Measurements from ENCODE around the gene PARM1. TPM values are rescaled to one million over a fixed set of nuclear protein-coding genes. Genes with fewer than 3 reads are reported as not detected.
"Not testable (repeated sequence)": the region's sequence is repeated elsewhere in the genome, so short reads cannot be mapped to it uniquely, and the experiment has no call there.

The PARM1 gene
- polyA plus RNA-seq, 4 donors, result 48.2 to 64.8 (median 48.5) TPM

GRCh38 chr4:74975848-74976824 is 43.2 kb downstream of the PARM1 start:
- no peak for DNase-seq (ENCODE audit: low read depth in 4 of 4, low spot score in 2 of 4)

DNA sequence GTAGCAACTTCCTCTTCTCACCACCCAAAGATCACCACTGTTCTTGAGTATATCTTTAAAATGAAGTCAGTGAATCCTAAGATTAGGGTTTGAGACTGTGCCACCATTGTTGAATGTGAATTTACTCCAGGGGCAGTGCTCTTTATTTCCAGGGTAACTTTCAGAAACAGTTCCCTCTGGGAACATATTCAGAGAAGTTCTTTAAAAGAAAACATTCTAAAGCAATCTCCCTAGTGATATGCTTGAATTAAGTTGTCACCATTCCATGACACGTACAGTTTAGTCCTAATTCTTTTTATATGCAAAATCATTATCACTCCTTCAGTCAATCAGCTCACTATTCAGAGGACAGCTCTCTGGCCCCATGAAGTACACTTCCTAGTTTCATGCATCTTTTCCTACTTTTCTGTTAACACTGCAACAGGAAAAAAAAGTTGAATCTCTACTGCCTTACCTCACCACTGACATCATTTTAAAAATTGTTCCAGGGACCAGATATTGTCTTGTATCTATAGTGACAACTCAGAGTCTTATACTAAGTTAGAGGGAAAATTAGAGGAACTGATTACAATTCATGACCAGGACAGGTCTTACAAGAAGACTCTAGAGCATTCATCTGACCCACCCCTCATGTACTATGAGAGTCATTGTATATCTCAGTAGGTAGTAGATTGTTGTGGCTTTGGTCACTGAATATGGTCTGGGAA is 49.8 kb downstream of the PARM1 start:
- no peak for DNase-seq (ENCODE audit: low read depth in 4 of 4, low spot score in 2 of 4)

GRCh38 chr4:74983253-74983635 is 50.3 kb downstream of the PARM1 start:
- DNase-seq (ENCODE audit: low read depth in 4 of 4, low spot score in 2 of 4), result no peak

GRCh38 chr4:74990276-74990875 is 57.5 kb downstream of the PARM1 start:
- DNase-seq (ENCODE audit: low read depth in 4 of 4, low spot score in 2 of 4), result no peak

- not testable (repeated sequence) for DNase-seq (ENCODE audit: low read depth in 4 of 4, low spot score in 2 of 4)
Observed at GRCh38 chr4:74994436-74994835, 61.5 kb downstream of the PARM1 start.

DNA sequence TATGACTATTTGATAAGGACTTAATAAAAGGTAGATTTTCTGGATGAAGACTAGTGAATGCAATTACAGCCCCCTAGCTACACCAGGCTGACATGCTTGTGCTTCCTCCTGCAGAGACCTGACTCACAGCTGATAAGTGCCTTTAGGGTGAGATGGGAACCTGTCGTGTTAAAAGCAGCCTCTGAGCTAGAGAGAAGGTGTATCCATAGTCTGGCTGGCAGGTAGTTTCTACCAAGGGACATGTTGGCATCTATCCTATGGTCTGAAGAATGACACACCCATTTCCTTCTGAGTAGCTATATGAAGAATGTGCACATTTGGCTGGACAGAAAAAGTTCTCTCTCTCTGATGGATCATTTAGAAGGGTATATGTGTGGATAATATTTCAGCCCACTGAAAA is 64.1 kb downstream of the PARM1 start:
- no peak for DNase-seq (ENCODE audit: low read depth in 4 of 4, low spot score in 2 of 4)

- DNase-seq (ENCODE audit: low read depth in 4 of 4, low spot score in 2 of 4), result no peak
Observed at GRCh38 chr4:74997948-74998729, 65.2 kb downstream of the PARM1 start.

GRCh38 chr4:74999714-75000309 is 66.9 kb downstream of the PARM1 start:
- no peak for DNase-seq (ENCODE audit: low read depth in 4 of 4, low spot score in 2 of 4)

- no peak for DNase-seq (ENCODE audit: low read depth in 4 of 4, low spot score in 2 of 4)
Observed at GRCh38 chr4:75001871-75002270, 69.0 kb downstream of the PARM1 start.

- DNase-seq (ENCODE audit: low read depth in 4 of 4, low spot score in 2 of 4), result no peak
Observed at GRCh38 chr4:75002381-75002780, 69.5 kb downstream of the PARM1 start.

DNA sequence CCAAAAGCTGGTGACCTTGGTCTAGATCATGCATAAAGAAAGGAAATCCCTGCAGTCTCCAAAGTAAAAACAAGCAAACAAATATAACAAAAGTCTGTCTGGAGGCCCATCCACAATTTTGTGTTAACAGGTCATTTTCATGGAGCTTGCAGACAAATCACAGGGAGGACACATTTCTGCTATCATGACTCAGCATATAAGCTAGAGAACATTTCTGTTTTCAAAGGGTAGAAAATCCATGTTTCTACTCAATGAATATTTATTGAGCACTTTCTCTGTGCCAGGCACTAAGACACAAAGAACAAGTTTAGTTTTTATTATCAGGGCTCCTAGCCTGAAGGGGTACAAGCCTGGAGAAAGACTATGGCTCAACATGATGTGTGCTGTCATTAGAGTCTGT is 71.1 kb downstream of the PARM1 start:
- DNase-seq (ENCODE audit: low read depth in 4 of 4, low spot score in 2 of 4), result no peak

GRCh38 chr4:75004755-75005668 is 72.1 kb downstream of the PARM1 start:
- no peak for DNase-seq (ENCODE audit: low read depth in 4 of 4, low spot score in 2 of 4)

DNA sequence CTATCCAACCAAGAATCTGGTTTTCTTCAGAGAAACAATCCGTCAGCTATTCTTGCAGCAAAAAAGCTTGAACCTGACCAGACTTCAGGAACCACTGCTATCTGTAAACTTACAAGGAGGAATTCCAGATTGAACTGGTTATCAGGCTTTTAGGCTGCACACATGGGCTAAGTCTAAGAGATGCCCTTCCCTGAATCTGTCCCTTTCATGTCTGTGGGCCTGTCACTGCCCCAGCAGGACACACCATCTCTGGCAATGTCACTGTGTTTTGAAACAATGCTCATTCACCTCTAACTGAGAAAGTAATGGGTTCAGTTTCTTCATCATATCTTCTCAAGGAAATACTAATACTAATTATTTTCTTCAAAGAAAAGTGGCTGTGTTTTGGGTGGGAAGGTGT is 72.8 kb downstream of the PARM1 start:
- DNase-seq (ENCODE audit: low read depth in 4 of 4, low spot score in 2 of 4), result no peak

GRCh38 chr4:75007891-75008290 is 75.0 kb downstream of the PARM1 start:
- no peak for DNase-seq (ENCODE audit: low read depth in 4 of 4, low spot score in 2 of 4)

DNA sequence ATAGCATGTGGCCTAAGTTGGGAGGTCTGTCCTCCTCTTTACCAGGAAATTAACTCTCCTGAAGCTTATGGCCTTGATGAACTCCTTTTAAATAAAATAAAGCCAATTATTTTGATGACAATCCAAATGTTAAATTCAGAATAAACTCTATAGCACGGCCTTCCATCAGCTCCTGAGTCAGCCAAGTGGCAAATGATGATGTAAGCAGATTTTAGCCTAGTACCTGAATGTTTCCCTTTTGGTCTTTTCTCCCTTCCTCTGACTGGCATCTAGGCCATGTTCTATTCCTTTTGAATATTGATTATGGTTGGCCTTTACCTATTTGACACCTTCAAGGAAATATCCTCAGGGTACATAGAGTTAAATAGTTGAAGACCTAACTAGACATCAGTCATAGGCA is 76.2 kb downstream of the PARM1 start:
- no peak for DNase-seq (ENCODE audit: low read depth in 4 of 4, low spot score in 2 of 4)

DNA sequence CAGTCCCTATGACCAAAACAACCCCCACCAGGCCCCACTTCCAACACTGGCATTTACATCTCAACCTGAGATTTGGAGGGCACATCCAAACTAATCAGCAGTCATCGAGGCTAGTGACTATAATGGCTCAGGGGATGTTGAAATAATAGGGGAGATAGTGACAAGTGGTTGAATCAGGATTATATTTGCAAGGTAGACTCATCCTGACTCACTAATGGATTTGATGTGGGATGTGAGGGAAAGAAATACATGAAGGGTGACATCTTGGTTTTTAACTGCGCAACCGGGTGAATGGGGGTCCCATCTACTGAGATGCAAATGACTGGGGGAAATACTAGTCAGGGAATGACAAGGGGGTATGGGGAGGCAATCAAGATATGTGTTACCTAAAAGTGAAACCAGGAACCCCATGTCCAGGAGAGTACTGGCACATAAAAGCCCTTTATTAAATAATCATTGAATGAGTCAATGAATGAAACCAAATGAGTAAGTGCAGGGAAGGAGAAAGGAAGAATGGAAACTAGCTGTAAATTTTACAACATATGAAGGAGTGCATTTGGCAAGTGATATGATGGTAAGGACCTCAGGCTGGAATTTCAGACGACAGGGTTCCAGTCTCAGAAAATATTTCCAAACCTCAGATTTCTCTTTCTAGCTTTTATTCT is 78.3 kb downstream of the PARM1 start:
- DNase-seq (ENCODE audit: low read depth in 4 of 4, low spot score in 2 of 4), result no peak

- DNase-seq (ENCODE audit: low read depth in 4 of 4, low spot score in 2 of 4), result no peak
Observed at GRCh38 chr4:75015627-75016026, 82.7 kb downstream of the PARM1 start.

DNA sequence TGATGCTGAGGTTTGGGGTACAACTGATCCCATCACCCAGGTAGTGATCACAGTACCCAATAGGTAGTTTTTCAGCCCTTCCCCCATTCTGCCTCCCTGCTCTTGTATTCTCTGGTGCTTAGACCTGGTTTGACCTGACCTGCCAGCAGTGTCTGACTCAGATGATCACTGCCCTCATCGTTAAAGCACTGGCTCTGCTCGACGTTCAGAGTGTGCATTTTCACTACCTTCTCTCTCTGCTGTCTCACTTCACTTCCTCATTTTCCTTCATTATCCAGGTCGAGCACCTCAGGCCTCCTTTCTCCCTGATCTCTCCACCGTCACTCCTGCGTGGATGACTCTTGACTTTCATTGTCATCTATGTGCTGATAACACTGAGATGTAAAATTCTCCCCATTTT is 83.6 kb downstream of the PARM1 start:
- no peak for DNase-seq (ENCODE audit: low read depth in 4 of 4, low spot score in 2 of 4)
